HG02642 (cell line): ENCODE data around the gene ZYG11B.
"Not testable (repeated sequence)": the region's sequence is repeated elsewhere in the genome, so short reads cannot be mapped to it uniquely, and the experiment has no call there.

Experiments
- ATAC-seq: cut with Tn5 transposase; IDR thresholded peaks from one replicate; pipeline ENCODE4 v1.9.1; 2021; ENCODE audit warnings: mild to moderate bottlenecking; ENCODE audit not compliant: unreplicated experiment, poor library complexity

ZYG11B gene

DNA sequence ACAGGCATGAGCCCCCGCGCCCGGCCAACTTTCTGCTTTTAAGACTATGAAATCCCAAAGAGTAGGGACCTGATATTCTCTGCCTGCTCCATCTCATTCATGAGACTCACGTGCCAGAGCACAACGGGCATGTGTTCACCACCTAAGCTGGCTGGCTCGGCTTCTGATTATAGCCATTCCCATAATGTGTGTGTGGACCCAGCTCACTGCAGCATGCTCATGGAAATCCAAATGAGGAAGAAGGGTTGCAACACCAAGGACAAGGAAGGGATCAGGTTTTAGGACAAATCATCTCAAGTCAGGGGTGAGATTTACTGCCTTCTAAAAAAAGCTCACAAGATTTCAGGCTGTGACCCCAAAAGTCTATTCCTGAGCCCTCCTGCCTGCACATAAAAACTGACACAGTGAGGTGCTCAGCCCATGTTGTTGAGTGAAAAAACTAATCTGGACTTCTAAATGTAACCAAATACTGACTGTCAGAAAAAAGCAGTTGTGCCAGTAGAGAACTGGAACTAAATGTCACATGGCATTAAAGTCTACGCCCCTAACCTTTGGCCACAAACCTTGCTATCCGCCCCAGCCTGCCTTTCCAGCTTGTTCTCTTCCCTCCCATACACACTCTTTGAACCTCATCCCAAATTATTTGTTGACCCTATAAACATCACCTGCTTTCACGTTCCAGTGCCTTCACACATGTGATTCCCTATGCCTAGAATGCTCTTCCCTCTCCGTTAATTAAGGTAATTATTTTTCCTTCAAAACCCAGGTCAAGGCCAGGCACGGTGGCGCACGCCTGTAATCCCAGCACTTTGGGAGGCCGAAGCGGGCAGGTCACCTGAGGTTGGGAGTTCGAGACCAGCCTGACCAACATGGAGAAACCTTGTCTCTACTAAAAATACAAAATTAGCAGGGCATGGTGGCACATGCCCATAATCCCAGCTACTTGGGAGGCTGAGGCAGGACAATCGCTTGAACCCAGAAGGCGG lies 19.0 kb upstream of the ZYG11B start:
- no peak for ATAC-seq

DNA sequence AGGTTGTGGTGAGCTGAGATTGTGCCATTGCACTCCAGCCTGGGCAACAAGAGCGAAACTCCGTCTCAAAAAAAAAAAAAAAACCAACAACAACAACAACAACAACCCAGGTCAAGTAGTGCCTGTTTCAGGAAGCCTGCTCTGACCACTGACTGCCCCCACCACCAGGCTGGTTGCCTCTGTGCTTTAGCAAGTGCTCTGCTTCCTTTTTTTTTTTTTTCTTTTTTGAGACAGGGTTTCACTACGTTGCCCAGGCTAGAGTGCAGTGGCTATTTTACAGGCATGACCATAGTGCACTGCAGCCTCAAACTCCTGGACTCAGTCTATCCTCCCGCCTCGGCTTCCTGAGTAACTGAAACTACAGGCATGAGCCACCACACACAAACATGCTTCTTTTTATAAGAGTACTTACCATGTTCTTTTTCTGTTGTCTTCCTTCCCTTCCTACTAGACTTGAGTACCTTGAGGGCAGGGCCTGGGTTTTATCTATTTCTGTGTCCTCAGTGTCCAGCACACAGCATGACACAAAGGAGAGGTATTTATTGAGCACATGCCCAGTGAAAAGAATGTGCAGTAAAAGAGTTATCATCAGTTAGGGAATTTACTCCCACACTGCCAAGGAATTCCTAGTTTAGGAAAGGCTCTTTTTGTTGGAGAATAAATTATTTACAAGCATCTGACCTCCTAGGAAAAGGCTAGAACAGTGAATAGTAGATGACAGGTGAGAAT lies 18.2 kb upstream of the ZYG11B start:
- ATAC-seq, result no peak

DNA sequence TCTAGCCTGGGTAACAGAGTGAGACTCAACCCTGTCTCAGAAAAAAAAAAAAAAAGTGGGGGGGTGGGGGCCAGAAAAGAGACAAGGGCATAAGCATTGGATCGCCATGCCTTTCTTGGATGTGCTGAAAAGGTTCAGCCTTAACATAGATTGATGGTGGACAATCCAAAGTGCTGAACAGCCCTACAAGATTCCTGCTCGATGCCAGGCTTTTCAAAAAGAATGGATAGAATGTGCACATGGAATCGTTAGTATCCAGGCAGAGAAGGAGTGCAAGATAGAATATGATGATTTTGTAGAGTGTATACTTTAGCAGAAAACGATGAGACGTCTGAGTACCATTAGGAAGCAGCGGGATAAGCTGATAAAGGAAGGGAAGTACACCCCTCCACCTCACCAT lies 17.2 kb upstream of the ZYG11B start:
- ATAC-seq, result no peak

DNA sequence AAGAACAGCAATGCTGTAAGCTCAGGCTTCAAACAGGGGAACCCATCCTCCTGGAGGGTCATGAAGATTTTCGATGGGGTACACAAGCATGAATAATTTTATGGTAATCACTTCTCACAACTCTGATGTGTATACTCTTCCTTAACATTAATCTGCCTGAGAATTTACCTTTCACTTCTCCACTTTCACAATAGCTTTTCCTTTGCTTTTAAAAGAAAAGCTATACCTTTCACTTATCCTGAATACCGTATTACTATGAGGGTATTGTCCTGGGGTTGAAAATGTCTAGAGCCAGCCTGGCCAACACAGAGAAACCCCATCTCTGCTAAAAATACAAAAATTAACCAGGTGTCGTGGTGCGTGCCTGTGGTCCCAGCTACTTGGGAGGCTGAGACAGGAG lies 12.7 kb upstream of the ZYG11B start:
- no peak for ATAC-seq

DNA sequence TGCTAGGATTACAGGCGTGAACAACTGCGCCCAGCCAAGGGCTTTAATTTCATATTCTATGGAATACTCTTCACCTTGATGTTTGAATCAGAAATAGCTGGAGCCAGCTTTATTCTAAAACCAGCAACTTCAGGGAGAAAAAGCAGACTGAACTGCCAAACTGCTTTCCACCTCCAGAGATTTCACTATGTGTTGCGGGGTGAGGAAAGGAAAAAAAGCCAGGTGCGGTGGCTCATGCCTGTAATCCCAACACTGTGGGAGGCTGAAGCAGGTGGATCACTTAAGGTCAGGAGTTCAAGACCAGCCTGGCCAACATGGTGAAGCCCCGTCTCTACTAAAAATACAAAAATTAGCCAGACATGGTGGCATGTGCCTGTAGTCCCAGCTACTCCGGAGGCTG lies 11.0 kb upstream of the ZYG11B start:
- ATAC-seq, result not testable (repeated sequence)

DNA sequence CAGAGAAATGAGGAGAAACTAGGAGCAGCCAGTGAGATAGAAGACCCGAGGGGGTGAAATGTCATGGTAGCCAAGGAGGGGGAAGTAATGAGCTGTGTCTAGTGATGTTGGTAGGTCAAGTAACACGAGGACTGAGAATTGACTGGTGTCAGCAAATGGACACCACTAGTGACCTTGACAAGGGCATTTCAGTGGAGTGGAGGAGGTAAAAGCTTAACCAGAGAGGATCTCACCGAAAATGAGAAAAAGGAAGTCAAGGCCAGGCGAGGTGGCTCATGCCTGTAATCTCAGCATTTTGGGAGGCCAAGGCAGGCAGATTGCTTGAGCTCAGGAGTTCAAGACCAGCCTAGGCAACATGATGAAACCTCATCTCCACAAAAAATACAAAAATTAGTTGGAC lies 3.0 kb upstream of the ZYG11B start:
- no peak for ATAC-seq

DNA sequence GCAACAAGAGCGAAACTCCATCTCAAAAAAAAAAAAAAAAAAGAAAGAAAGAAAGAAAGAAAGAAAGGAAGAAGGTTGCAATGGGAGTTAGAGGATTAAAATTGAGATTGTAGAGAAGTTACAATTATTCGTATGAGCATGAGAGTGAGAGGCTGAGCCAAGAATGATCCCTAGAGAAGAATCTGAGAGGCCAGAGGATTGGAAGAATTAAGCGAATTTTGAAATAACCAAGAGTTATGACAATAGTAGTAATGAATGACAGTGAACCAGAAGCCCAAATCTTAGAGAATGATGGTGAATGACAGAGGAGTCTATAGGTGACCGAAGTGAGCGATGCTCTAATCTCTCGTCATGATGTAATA lies 369 bp upstream of the ZYG11B start:
- no peak for ATAC-seq

DNA sequence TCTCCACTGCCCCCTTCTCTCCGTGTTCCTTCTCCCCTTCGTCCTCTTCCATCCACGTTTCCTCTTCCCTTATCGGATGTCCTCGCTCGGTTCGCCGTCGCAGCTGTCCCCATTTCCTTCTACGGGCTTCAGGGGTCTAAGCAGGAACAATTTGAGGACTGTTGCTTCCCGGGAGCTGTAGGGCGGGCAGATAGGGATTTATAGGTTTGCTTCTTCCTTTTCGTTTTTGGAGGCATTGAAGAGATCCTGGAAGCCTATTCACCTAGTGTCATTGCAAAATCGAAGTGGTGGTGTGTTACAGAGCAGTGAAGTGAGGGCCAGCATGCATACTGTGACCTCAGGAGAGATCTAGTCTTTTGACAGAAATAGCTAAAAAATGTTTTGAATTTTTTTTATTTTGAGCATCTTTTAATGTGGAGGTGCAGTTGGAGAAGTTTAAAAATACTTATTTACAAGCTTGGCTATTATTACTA lies 897 bp downstream of the ZYG11B start:
- no peak for ATAC-seq

DNA sequence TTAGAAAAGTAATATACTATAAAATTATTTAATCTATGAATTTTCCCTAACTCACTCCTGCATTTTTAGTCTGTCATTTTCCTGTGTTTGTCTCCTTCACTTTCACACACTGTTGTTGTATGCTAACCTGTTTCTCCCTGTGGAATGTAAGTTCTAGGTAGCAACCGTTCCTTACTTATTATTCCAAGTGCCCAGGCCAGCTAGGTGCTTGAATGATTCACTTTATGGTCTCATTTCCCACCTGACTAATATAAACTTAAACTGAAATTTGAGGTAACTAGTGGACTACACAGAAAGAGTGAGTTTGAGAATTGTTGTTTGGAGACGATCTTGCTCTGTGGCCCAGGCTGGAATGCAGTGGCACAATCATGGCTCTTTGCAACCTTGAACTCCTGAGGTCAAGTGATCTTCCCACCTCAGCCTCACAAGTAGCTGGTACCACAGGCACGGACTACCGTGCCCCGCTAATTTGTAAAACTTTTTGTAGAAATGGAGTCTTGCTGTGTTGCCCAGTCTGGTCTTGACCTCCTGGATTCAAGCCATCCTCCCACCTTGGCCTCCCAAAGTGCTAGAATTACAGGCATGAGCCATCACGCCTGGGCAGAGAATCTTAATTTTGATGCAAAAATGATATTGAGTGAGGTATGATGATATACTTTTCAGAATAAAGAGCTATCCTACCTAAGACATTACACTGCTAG lies 1.9 kb downstream of the ZYG11B start:
- no peak for ATAC-seq

DNA sequence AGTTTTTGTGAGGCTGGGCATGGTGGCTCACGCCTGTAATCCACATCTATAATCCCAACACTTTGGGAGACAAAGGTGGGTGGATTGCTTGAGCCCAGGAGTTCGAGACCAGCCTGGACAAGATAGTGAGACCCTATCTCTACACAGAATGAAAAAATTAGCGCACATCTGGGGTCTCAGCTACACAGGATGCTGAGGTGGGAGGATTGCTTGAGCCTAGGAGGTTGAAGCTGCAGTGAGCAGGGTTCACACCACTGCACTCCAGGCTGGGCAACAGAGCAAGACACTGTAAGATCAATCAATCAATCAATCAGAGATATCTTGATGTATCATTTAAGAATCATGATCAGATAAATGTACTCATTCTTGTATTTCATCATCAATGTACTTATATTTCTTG lies 7.1 kb downstream of the ZYG11B start:
- ATAC-seq, result no peak

DNA sequence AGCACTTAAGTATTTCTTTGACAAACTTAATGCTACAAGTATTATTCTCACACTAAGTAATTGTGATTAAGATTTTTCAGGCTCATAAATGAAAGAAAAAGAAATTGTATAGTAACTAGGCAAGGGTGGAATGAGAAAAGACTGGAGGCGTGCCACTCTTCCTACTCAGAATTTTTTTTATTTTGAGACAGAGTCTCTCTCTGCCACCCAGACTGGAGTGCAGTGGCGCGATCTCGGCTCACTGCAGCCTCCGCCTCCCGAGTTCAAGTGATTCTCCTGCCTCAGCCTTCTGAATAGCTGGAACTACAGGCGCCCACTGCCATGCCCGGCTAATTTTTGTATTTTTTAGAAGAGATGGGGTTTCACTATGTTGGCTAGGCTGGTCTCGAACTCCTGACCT lies 9.1 kb downstream of the ZYG11B start:
- not testable (repeated sequence) for ATAC-seq

DNA sequence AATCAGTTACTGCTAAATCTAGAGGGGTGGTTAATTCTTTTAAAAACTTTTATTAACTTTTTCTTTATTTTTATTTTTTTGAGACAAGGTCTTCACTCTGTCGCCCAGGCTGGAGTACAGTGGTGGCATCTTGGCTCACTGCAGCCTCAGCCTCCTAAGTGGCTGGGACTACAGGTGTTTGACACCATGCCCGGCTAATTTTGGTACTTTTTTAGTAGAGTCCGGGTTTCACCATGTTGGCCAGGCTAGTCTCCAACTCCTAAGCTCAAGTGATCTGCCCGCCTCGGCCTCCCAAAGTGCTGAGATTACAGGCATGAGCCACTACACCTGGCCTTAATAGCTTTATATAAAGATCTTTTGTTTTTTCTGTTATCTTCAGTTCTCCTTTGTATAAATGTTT lies 11.9 kb downstream of the ZYG11B start:
- no peak for ATAC-seq

DNA sequence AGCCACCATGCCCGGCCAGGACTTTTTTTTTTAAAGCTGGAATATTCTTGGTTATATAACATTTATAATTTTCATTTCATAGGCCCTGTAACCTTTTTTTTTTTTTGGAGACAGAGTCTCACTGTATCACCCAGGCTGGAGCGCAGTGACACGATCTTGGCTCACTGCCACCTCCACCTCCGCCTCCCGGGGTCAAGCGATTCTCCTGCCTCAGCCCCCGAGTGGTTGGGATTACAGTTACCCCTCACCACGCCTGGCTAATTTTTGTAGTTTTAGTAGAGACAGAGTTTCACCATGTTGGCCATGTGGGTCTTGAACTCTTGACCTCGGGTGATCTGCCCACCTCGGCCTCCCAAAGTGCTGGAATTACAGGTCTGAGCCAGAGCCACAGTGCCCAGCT lies 12.6 kb downstream of the ZYG11B start:
- no peak for ATAC-seq

DNA sequence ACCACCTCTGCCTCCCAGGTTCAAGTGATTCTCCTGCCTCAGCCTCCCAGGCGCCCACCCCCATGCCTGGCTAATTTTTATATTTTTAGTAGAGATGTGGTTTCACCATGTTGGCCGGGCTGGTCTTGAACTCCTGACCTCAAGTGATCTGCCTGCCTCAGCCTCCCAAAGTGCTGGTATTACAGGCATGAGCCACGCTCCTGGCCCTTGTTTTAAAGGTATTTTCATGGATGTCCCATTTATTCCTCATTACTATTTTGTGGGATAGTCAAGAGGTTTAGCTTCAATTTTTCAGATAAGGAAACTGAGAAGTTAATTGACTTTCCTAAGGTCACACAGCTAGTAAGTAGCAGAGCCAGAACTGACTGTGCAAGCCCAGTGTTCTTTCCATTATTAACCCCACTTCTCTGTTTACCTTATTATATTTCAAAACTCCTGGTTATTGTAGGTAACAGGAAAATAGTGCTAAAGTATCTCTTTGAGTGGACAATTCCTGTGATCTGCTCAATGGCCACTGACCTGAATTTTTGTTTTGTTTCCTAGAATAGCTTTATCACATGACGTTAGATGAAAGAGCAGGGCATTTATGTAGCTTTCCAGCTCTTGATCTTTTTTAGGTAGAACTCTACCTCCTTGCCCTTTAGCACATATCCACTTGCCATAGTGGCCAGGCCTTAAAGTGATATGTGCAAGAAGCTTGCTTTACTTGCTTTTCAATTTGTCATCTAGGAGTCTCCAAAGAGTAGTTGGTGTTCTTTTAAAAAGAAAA lies 13.6 kb downstream of the ZYG11B start:
- no peak for ATAC-seq

DNA sequence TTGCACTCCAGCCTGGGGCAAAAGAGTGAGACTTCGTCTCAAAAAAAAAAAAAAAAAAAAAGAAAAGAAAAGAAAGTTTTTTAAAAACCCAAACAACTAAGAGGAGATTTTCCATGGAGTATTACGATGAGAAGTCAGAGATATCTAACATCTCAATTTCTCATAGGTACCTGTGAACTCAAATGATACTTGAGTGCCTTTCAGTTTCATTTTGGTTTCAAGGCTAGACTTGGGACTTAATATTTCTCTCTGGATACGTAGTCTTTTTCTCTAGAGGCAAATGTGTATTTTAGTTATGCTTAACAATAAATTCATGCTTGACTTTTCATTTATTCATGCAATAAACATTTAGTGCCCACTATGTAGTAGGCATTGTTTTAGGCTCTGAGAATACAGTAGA lies 15.0 kb downstream of the ZYG11B start:
- no peak for ATAC-seq

DNA sequence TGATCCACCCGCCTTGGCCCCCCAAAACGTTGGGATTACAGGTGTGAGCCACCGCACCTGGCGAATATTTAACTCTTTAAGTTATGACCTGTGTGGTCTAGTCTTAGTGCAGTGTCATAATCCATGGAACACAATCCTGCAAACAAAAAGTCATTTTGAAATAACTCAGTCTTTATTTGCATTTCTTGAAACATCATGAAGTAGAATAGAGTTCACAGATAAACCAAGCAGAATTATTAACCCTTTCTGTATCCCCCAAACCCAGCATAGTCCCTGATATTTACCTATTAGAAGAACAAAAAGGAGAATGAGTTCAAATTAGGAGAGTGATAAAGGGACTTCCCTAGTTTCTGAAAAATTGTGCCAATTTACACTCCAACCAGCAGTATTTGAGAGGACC lies 19.9 kb downstream of the ZYG11B start:
- ATAC-seq, result no peak

DNA sequence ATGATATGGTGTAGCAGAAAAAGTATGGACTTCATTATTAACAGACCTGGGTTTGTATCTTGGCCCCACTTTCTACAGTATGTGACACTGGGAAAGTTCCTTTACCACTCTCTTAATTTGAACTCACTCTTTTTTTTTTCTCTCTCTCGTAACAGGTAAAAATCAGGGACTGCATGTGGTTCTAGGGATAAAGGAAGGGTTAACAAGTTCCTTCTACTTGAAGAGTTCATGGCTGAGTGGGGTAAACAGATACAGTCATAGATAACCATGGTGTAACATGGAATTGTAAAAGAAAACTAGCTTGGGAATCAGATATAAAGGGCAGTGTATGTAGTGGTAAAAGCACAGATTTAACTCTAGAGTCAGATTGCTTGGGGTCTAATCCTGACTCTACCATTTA lies 21.2 kb downstream of the ZYG11B start:
- ATAC-seq, result no peak

DNA sequence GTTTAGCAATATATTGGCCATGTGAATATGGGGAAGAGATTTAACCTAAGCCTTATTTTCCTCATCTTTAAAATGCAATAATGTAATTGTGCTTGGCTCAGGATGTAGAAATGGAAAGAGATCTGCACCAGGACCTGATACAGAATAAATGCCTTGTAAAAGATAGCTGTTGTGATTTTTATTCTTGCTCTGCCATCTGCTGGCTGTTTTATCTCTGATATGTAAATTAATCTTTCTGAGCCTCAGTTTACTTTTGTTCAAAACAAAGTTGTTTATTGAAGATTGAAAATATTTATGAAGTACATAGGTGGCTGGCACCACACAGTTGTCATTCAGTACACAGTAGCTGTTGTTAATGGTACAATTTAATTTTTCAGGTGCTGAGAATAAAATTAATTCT lies 21.9 kb downstream of the ZYG11B start:
- no peak for ATAC-seq

DNA sequence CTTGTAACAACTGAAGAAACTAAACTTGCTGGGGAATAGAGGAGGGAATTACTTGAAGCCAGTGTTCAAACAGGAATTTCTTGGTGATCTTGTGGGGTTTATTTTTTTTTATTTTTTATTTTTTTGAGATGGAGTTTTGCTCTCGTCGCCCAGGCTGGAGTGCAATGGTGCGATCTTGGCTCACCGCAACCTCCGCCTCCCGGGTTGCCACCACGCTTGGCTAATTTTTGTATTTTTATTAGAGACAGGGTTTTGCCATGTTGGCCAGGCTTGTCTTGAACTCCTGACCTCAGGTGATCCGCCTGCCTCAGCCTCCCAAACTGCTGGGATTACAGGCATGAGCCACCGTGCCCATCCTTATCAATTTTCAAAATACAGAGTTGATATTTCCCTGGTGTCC lies 23.2 kb downstream of the ZYG11B start:
- not testable (repeated sequence) for ATAC-seq

DNA sequence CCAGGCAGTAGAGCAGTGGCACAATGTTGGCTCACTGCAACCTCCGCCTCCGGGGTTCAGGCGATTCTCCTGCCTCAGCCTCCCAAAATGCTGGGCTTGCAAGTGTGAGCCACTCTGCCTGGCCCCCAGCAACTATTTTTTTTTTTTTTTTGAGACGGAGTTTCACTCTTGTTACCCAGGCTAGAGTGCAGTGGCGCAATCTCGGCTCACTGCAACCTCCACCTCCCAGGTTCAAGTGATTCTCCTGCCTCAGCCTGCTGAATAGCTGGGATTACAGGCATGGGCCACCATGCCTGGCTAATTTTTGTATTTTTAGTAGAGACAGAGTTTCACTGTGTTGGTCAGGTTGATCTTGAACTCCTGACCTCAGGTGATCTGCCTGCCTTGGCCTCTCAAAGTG lies 23.9 kb downstream of the ZYG11B start:
- not testable (repeated sequence) for ATAC-seq
